ENCODE results near the gene STOML1. TPM values are rescaled to one million over a fixed set of nuclear protein-coding genes. Genes with fewer than 3 reads are reported as not detected.
"Not testable (repeated sequence)": the region's sequence is repeated elsewhere in the genome, so short reads cannot be mapped to it uniquely, and the experiment has no call there.

STOML1 gene
- total RNA-seq, 1 donor from 2014 or later: 15.2 TPM

DNA sequence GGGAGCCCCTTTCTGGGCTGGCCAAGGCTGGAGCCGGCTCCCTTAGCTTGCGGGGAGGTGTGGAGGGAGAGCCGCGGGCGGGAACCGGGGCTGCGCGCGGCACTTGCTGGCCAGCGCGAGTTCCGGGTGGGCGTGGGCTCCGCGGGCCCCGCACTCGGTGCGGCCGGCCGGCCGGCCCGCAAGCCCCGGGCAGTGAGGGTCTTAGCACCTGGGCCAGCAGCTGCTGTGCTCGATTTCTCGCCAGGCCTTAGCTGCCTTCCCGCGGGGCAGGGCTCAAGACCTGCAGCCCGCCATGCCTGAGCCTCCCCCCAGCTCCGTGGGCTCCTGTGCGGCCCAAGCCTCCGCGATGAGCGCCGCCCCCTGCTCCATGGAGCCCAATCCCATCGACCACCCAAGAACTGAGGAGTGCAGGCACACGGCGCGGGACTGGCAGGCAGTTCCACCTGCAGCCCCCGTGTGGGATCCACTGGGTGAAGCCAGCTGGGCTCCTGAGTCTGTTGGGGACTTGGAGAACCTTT, 18.4 kb downstream of the STOML1 start:
- intact Hi-C loops (cut with DNase I); ATAC-seq: not testable (repeated sequence)
- DNase-seq (ENCODE audit: low spot score): peak; percentile 54

GRCh38 chr15:73972984-73973682, 19.0 kb downstream of the STOML1 start:
- ATAC-seq: peak; percentile 91
- peak; percentile 92 for DNase-seq (ENCODE audit: low spot score)
- intact Hi-C loops (cut with DNase I): no loop called here

DNA sequence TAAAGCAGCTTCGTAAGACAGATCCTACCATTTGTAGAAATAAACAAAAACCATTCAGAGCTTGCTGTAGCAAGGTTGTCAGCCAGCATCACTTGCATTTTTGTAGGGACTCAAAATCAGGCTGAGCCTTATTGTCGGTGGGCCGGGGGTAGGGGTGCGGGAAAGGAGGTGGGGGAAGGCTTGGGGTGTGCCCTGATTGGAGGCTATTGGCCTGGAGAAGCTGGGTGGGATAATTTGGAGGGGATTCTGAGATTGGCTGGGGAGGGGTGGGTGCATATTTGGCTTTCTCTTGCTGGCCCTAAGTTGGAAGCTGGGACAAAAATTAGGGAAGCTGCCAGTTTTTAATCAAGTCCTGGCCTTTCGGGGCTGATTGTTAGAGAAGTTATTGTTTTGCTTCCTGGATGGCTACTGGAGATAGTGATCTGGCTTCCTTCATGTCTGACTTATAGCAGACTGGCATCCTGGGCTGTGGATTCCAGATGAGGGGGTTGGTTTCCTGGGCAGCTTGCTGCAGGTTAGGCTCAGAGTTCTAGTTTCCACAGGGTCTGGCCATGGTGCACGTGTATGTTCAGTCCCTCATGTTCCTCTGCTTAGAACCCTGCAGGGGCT, 22.8 kb downstream of the STOML1 start:
- intact Hi-C loops (cut with DNase I): no loop called here
- ATAC-seq (no peak), DNase-seq (ENCODE audit: low spot score) (no peak)

GRCh38 chr15:73968461-73968860, 23.6 kb downstream of the STOML1 start:
- ATAC-seq (no peak), DNase-seq (ENCODE audit: low spot score) (no peak)
- intact Hi-C loops (cut with DNase I): no loop called here

DNA sequence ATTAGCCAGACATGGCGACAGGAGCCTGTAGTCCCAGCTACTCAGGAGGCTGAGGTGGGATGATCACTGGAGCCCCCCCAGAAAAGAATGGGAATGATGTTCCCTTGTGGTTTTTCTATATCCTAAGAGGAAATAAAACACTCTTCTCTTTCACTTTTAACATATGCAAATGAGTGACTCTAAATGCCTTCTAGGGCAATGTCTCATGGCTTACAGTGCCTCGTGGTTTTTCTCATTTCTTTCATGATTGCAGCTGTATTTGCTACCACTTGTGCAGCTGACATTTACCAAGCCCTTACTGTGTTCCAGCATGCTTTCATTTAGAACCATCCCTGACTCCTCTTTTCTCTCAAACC, 26.4 kb downstream of the STOML1 start:
- DNase-seq (ENCODE audit: low spot score) (no peak), ATAC-seq (no peak)
- intact Hi-C loops (cut with DNase I): no loop called here

DNA sequence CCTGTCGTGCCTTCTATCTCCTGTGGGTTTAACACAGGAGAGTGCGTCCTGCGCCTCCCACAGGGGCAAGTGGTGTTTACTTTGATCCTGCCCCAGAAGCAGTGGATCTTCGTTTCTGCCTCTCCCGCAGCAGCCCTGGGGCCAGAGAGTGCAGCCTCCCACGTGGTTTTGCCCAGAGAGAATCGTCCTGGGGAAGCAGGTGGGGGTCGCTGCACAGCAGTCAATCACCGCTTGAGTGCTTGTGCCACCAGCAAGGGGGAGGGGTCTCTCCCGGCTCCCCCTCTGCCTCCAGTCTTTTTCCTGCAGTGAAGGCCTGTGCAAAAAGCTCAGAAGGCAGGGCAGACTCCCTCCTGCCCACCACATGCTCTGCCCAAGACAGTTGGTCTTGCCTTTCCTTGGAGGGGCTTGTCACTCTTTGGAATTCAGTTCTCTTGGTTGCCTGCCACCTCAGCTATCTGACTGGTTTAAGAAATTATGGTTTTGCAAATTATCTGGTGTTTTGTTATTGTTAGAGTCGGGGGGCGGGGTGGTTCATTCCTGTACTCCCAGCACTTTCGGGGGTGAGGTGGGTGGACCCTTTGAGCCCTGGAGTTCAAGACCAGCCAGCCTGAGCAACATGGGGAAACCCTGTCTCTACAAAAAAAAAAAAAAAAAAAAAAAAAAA, 26.9 kb downstream of the STOML1 start:
- ATAC-seq (peak; percentile 15), DNase-seq (ENCODE audit: low spot score) (peak; percentile 39)
- intact Hi-C loops (cut with DNase I): no loop called here

DNA sequence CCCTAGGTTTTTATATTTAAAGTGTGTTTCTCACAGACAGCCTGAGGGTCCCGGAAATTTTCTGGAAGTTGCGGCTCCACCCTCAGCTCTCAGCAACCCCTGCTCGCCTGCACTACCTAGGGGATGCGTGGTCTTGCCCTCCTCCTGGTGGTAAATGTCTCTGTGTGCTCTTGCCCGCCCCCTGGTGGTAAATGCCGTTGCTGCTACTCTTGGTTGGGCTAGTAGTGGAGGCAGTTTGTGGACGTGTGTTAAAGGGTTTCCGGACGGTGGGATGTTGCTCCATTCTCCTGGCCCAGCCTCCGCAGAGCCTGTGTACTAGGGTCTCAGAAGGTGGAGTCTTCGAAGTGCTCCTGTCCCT, 27.4 kb downstream of the STOML1 start:
- peak; percentile 90 for DNase-seq (ENCODE audit: low spot score)
- peak; percentile 95 for ATAC-seq
- intact Hi-C loops (cut with DNase I): no loop called here

- DNase-seq (ENCODE audit: low spot score) (no peak), ATAC-seq (no peak)
- intact Hi-C loops (cut with DNase I): no loop called here
Measured at GRCh38 chr15:73962433-73962832, 29.7 kb downstream of the STOML1 start.

DNA sequence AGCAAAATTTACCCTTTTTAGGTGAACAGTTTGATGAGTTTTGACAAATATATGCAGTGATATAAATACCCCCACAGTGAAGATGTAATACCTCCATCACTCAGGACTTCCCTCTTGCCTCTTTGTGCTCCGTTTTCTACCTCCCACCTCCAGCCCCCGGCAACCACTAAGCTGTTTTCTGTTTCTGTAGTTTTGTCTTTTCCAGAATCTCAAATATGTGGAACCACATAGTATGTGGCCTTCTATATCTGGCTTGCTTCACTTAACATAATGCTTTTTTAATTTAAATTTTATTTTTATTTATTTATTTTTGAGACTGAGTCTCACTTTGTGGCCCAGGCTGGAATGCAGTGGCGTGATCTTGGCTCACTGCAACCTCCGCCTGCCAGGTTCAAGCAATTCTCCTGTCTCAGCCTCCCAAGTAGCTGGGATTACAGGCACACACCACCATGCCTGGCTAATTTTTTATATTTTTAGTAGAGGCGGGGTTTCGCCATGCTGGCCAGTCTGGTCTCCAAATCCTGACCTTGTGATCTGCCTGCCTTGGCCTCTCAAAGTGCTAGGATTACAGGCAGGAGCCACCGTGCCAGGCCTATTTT, 31.5 kb downstream of the STOML1 start:
- DNase-seq (ENCODE audit: low spot score); ATAC-seq; intact Hi-C loops (cut with DNase I): not testable (repeated sequence)

DNA sequence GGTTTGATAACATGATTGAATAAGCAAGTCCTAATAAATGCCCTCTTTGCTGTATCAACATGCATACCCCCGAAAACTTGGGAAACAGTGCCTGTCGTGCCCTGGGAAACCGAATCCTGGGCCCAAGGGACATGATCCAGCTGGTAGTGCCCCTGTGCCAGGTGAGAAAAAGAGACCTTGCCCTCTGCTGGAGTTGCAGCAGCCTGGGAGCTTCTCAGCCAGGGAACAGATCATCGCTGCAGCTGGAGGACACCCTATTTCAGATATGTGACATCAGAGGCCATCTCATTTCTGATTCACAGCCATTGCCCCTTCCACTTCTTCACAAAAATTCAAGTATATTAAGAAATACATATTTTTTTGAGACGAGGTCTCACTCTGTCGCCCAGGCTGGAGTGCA, 32.3 kb downstream of the STOML1 start:
- ATAC-seq: no peak
- DNase-seq (ENCODE audit: low spot score): peak; percentile 30
- intact Hi-C loops (cut with DNase I): no loop called here

- peak; percentile 28 for DNase-seq (ENCODE audit: low spot score)
- no peak for ATAC-seq
- intact Hi-C loops (cut with DNase I): no loop called here
Measured at GRCh38 chr15:73959012-73959581, 33.0 kb downstream of the STOML1 start.

GRCh38 chr15:73957785-73958184, 34.3 kb downstream of the STOML1 start:
- intact Hi-C loops (cut with DNase I): no loop called here
- no peak for ATAC-seq
- DNase-seq (ENCODE audit: low spot score): no peak

DNA sequence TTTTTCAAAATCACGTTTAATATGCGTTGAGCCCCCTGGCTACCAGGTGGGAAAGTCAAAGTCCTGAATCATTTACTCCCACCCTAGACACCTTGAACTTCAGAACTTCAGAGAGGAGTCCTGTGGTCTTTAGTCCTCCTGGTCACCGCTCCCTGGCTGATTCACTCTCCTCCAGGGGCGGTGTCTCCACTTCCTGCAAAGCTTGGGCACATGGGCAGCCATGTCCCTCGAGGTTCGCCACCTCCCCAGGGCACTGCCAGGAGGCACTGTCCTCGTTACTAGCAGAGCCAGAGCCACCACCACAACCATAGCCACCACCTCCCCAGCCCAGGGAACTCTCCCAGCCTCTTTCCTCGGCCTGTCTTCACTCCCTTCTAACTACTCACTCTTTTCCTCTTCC, 34.8 kb downstream of the STOML1 start:
- intact Hi-C loops (cut with DNase I): no loop called here
- no peak for ATAC-seq
- peak; percentile 43 for DNase-seq (ENCODE audit: low spot score)

DNA sequence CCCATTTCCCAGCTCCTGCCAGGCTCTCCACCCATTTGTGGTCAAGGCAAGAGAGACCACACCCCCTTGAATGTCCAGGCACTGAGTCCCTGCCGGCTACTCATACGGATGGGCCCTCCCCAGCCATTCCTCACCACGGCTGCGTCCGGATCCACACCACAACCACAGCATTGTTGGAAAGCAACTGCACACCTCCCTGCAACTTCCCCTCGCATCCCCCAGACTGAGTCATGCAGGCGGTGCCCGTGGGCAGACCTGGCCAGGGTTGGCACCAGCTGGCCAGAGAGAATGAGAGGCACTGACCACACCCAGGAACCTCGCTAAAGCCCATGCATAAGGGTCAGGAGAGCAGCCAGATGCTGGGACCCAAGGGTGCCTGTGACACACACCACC, 35.4 kb downstream of the STOML1 start:
- no peak for ATAC-seq
- intact Hi-C loops (cut with DNase I): no loop called here

DNA sequence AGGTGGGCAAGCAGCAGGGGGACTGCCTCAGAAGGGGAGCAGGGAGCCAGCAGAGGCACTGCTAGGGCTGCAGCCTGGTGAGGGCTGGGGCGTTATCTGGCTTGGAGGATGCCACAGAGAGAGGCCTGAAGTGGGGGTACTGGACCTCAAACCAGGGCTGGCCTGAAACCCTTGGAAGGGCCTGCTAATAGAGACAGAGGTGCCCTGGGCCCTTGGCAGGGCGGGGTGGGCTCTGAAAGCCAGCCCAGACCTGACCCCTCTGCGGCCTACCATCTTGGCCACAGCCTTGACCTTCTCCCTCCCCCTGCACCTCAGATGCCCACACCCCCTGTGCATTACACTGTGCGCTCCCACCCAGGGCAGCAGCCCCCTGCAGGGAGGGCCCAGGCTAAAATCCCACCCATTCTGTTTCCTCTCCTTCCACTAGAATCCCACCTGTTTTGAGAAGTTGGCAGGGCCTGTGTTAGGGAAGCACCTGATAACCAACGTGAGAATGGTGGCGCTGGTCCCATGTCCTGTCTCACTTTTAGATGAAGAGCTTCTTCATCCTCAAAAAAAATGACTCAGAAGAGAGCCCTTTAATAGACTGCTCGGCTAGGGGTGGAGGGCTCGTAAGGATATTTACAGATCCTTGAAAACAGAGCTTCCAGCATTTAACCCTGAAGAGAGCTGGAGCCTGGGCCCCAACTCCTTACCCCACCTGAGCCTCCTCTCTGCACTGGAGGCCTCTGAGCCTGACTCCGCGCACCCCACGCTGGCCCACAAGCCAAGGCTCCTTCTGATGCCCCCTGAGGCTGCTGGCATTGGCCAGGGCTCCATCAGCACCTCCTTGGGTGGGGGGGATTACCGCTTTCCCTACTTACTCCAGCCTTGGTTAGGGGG, 36.0 kb downstream of the STOML1 start:
- intact Hi-C loops (cut with DNase I): no loop called here
- peak; percentile 53 for DNase-seq (ENCODE audit: low spot score)
- ATAC-seq: no peak

More for the DNA sequence above, 35.4 kb downstream of the STOML1 start:
- DNase-seq (ENCODE audit: low spot score): peak; percentile 59

GRCh38 chr15:73955326-73955725, 36.8 kb downstream of the STOML1 start:
- ATAC-seq (no peak), DNase-seq (ENCODE audit: low spot score) (peak; percentile 53)
- intact Hi-C loops (cut with DNase I): no loop called here

DNA sequence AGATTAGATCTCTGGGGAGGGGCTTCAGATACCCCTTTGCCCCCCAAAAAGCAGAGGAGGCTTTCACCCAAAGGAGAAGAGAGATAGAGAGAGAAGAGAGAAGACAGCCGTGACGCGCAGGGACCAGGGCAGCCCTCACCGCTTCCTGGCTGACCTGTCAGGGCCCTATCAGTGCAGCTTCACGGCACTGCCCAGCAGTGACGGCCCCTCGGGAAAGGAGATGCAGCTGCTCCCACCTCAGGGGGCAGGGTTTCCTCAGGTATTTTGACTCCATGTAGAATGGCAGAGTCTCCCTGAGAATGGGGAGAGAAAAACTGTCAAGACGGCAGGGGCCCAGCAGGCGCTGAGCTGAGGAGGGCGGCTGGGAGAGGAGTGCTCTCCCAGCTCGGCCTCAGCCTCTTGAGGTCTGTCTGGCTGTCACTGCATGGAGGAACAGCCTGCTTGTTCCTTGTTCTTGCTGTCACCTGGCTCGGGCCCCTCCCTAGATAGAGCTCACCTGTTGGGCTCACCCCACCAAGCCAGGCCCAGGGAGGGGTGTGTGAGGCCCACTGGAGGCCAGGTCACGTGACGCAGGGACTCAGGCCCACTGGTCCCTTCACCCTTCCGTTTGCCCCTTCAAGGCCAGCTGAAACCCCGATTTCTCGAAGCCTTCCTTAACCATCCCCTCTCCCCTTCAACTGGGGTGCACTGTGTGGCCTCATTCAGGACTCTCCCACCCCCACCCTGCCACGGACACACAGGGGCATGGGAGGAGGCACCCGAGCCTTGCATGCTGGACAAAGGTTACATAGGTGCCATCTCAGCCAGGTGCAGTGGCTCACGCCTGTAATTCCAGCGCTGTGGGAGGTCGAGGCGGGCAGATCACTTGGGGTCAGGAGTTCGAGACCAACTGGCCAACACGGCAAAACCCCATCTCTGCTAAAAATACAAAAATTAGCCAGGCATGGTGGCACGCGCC, 37.6 kb downstream of the STOML1 start:
- intact Hi-C loops (cut with DNase I): loop anchor here (1.0 kb wide), 1 partner anchor 22 kb away; no protein-coding TSS in a partner anchor
- ATAC-seq: no peak
- DNase-seq (ENCODE audit: low spot score): peak; percentile 50

Data from sciatic nerve (tissue), 2 donors.